Bone marrow (tissue), 2 donors: ENCODE data around the gene SLC39A12.
A peak's percentile ranks its signal among the peaks of the same experiment; 100 is the strongest.
"Not testable (repeated sequence)": the region's sequence is repeated elsewhere in the genome, so short reads cannot be mapped to it uniquely, and the experiment has no call there.

Source experiments
- DNase-seq, 2 donors: peaks; one replicate each; lab custom pipeline; 2025; lab: John Stamatoyannopoulos, UW

The SLC39A12 gene

GRCh38 chr10:17951868-17952371 is at the start of gene SLC39A12:
Gene SLC39A12 (plus strand): TSS chr10:17951918. CDS start chr10:17953277, 1,359 bp downstream.
- no peak for DNase-seq

- no peak for DNase-seq
These were observed 47.2 kb upstream of the SLC39A12 start for GRCh38 chr10:17904564-17904963.

DNA sequence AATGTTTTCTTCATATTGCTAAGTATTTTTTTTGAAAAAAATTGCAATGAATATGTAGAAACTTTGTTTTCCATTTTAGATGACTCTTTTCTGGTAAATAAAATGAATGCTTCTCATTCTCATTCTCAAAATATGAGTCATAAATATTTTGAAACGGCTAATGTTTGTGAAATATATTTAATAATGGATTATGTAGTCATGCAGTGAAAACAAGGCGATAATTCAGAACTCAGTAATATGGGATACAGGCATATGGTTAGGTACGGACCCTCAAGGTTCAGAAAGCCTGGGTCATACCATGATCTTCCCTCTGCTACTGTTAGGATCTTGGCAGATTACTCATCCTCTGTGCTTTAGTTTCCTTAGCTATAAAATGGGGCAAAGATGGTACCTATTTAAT is 46.2 kb upstream of the SLC39A12 start:
- no peak for DNase-seq

DNA sequence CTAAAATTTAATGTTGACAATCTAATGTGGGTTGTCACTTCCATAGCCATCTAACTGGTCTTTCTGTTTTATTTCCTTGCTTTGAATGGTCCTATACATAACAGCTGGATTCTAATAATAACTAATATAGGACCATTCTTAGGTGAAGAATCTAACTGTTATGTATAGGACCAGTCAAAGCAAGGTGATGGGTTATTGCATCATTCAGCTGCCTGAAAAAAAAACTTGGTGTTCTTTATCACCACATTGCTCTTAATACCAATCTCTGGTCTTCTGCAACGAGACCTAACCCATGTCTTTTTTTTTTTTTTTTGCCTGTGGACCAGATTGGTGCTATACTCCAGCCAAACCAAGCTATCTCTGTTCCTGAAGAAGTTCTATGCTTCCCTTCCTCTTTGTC is 45.7 kb upstream of the SLC39A12 start:
- DNase-seq: no peak

DNA sequence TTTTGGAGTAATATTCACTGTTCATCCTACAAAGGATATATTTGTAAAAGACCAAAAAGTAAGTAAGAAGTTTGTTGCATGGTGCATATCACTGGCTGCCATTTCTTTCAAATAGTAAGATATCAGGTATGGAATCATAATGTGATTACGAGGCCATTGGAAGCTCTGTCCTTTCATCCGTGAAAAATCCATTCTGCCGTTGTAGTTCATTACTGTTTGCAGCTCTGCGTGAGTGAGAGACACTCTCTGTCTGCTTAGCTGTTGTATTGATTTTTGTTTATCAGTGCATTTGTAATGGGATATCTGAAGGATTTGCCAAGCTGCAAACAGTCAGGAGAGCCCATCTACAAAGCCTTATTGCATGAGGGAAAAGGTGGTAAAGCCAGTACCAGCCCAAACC is 44.1 kb upstream of the SLC39A12 start:
- DNase-seq: no peak

GRCh38 chr10:17910125-17910789 is 41.5 kb upstream of the SLC39A12 start:
- peak in 1 of 2 donors; percentile 48 for DNase-seq

GRCh38 chr10:17912754-17913153 is 39.0 kb upstream of the SLC39A12 start:
- no peak for DNase-seq

- no peak for DNase-seq
These were observed 38.1 kb upstream of the SLC39A12 start for GRCh38 chr10:17913604-17914003.

GRCh38 chr10:17914169-17915045 is 37.3 kb upstream of the SLC39A12 start:
- DNase-seq: no peak

- DNase-seq: no peak
These were observed 36.5 kb upstream of the SLC39A12 start for GRCh38 chr10:17915181-17915580.

DNA sequence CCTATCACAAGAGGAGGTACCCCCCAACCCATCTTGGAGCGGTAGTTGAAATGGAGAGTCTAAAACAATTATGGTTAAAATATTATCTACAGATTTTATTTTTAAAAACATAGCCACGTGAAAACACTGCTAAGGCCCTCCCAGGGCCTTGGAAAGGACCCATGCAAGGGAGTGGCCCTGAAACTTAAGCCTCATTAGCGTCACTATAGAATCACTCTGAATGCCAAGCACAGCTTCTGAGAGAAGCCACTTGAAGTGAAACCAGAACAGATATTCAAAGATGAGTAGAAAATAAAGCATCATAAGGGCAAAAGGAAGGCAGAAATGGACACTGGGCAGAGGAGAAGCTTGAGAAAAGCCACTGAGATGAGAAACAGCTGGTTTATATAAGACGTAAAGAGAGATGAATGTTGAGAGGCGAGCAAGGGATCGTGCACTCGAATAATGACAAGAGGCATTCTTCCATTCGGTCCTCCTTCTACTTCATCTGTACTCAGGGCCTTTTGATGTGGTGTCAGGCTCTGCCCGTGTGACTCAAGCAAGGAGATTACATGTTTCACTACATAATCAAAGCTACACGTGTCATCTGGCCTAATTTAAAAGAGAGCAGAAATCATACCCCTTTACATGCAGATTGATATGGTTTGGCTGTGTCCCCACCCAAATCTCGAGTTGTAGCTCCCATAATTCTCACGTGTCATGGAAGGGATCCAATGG is 33.4 kb upstream of the SLC39A12 start:
- DNase-seq: no peak

- DNase-seq: no peak
These were observed 30.3 kb upstream of the SLC39A12 start for GRCh38 chr10:17921378-17921777.

GRCh38 chr10:17923728-17924127 is 28.0 kb upstream of the SLC39A12 start:
- DNase-seq: no peak

DNA sequence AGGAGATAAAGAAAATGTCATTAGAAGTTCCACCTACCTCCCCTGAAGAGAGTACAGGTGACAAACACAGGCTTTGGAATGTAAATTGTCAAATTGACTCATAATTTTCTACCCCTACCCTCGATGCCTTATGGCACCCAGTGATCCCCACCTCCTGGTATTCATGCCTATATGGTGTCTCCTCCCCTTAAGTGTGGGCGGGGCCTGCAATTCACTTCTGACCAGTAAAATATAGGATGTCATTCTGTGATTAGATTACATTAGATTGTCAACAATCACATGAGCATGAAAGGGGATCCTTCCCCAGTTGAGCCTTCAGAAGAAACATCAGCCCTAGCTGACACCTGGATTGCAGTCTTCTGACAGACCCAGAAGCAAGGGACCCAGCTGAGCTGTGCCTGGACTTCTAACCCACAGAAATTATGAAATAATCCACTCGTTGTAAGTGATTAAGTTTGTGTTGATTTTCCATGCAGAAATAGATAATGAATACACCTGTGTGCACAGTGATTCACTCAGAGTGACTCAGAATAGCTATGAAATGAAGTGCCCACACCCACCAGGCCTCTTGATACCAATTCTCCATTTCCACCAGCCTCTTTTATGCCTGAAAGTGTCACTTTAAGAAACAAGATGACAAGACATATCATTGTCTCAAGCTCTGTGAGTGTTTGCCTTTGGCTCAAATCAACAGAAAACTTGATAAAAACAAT is 8.5 kb upstream of the SLC39A12 start:
- DNase-seq: no peak

- not testable (repeated sequence) for DNase-seq
These were observed 1.4 kb upstream of the SLC39A12 start for GRCh38 chr10:17950269-17950668.

GRCh38 chr10:17950726-17951125 is 992 bp upstream of the SLC39A12 start:
- DNase-seq: no peak

- DNase-seq: not testable (repeated sequence)
These were observed 2.7 kb downstream of the SLC39A12 start for GRCh38 chr10:17954372-17954771.

GRCh38 chr10:17954861-17955260 is 3.1 kb downstream of the SLC39A12 start:
- DNase-seq: no peak

GRCh38 chr10:17958049-17958448 is 6.3 kb downstream of the SLC39A12 start:
- DNase-seq: no peak

DNA sequence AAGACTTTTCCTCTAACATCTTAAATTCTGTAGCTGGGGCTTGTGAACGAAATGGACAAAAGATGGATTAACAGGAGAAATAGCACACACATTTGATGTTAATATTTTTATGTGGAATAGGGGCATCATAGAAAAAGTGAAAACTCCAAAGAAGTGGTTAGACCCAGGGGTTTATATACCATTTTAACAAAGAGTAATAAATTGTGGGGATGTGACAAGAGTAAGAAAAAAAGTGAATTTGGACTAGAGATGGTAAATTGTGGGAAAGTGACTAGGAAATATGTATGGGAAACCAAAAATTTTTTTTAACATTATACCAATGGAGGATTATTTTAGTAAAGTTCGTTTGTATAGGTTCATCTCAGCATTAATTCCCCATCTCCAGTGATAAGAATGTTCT is 8.2 kb downstream of the SLC39A12 start:
- no peak for DNase-seq

- DNase-seq: no peak
These were observed 10.1 kb downstream of the SLC39A12 start for GRCh38 chr10:17961551-17962422.
